Body of pancreas (tissue), 4 donors: ENCODE measurements around the gene TSHZ2. TPM values are rescaled to one million over a fixed set of nuclear protein-coding genes. Genes with fewer than 3 reads are reported as not detected.

Experiments
- ATAC-seq: fragments of 150-250 bp; one replicate; pipeline ENCODE4 v1.9.1; 2016
- DNase-seq, 4 donors: peaks; one replicate each; pipeline ENCODE4 v3.0.0-alpha.2; 2019
- H3K27ac ChIP-seq, 4 donors: fragments of 200-600 bp; sonication (generic); 1 replicate in 3 of 4; 2 replicates in 1 of 4; pipeline versions ENCODE4 v1.5.1 to v1.6.1; 2016 to 2019; ENCODE audit warnings: mild to moderate bottlenecking in 1 of 4, mixed read lengths in 1 of 4, moderate library complexity in 1 of 4
- H3K27me3 ChIP-seq, 2 donors: fragments of 200-600 bp; sonication (generic); one replicate each; pipeline ENCODE4 v1.6.0; 2016; ENCODE audit warnings: mild to moderate bottlenecking in 1 of 2
- H3K36me3 ChIP-seq, 2 donors: fragments of 200-600 bp; sonication (generic); replicated peaks in 1 of 2; 2 replicates each; pipeline ENCODE4 v1.5.1; 2016; ENCODE audit warnings: low read depth in 2 of 2; ENCODE audit not compliant: insufficient read depth in 1 of 2
- H3K4me1 ChIP-seq: fragments of 200-600 bp; sonication (generic); one replicate; pipeline ENCODE4 v1.6.0; 2016
- H3K4me3 ChIP-seq, 2 donors: fragments of 200-600 bp; sonication (generic); 1 replicate in 1 of 2; 2 replicates in 1 of 2; pipeline ENCODE4 v1.5.1; 2016 to 2019
- H3K9me3 ChIP-seq, 3 donors: fragments of 200-600 bp; sonication (generic); 1 replicate in 2 of 3; 2 replicates in 1 of 3; pipeline ENCODE4 v1.5.1; 2016
- CTCF ChIP-seq, 7 experiments: fragments of 450-650 bp in 4 of 7; fragments of 200-600 bp in 3 of 7; sonication (generic) in 3 of 7; IDR thresholded peaks; one replicate each; pipeline ENCODE4 v1.5.1; 2016 to 2019; ENCODE audit warnings: antibody characterized with exemption in 7 of 7
- POLR2A ChIP-seq, 3 donors: fragments of 450-650 bp; IDR thresholded peaks; one replicate each; pipeline ENCODE4 v1.6.1; 2016; ENCODE audit warnings: antibody characterized with exemption in 3 of 3, mild to moderate bottlenecking in 2 of 3
- WGBS, 2 donors: methylation state at CpG; one replicate each; pipeline ENCODE4 v1.1.5; 2017; 5-methylcytosine and 5-hydroxymethylcytosine counted together
- intact Hi-C: fragments of 100-400 bp; cut with DNase I; formaldehyde crosslinking; loops from one replicate; pipeline ENCODE4 v1.15.1; 2023
- total RNA-seq, 2 donors: library from RNA; depleted of rRNA; stranded (reverse); fragments of >200 nt; gene quantifications; one replicate each; pipeline ENCODE4 v1.1.0, GENCODE V29; 2016

TSHZ2 gene
- total RNA-seq, 2 donors from 2014 or later = 6.0 to 9.6 TPM

- no peaks in the 10 kb centered on the region for H3K27me3 ChIP-seq
- no peaks in the 10 kb centered on the region for H3K4me1 ChIP-seq
- no peaks in the 10 kb centered on the region for H3K36me3 ChIP-seq
- DNase-seq (no peak), ATAC-seq (no peak)
- no peak overlapping the region for H3K4me3 ChIP-seq
- H3K9me3 ChIP-seq = no peaks in the 10 kb centered on the region
- intact Hi-C loops = no loop called here
- H3K27ac ChIP-seq = no peak overlapping the region
- 75 to 85% methylated on average over 5 of the region's 5 CpGs for WGBS, 2 donors
- TF ChIP-seq POLR2A (IDR thresholded peaks at IDR 0.05) (no peak), CTCF (IDR thresholded peaks at IDR 0.05) (no peak)
Measured at GRCh38 chr20:53052380-53052779, 80.2 kb downstream of the TSHZ2 start.

- TF ChIP-seq CTCF (IDR thresholded peaks at IDR 0.05) (no peak), POLR2A (IDR thresholded peaks at IDR 0.05) (no peak)
- DNase-seq (no peak), ATAC-seq (no peak)
- Histone ChIP-seq H3K9me3 (no peaks in the 10 kb centered on the region), H3K27me3 (no peaks in the 10 kb centered on the region), H3K36me3 (no peaks in the 10 kb centered on the region), H3K4me1 (no peaks in the 10 kb centered on the region), H3K27ac (no peak overlapping the region), H3K4me3 (no peak overlapping the region)
- intact Hi-C loops = no loop called here
- WGBS, 2 donors = 72 to 80% methylated on average over 5 of the region's 5 CpGs
Measured at GRCh38 chr20:53053595-53053994, 81.4 kb downstream of the TSHZ2 start.

GRCh38 chr20:53055367-53056067, 83.4 kb downstream of the TSHZ2 start:
- no peak for DNase-seq
- no peaks in the 10 kb centered on the region for H3K4me1 ChIP-seq

GRCh38 chr20:53057579-53057978, 85.4 kb downstream of the TSHZ2 start:
- Histone ChIP-seq H3K9me3 (no peaks in the 10 kb centered on the region), H3K27me3 (no peaks in the 10 kb centered on the region), H3K4me3 (no peak overlapping the region), H3K27ac (no peak overlapping the region), H3K36me3 (no peaks in the 10 kb centered on the region), H3K4me1 (no peaks in the 10 kb centered on the region)
- WGBS, 2 donors = 81 to 88% methylated on average over 4 of the region's 4 CpGs
- no peak for ATAC-seq
- intact Hi-C loops = no loop called here
- TF ChIP-seq POLR2A (IDR thresholded peaks at IDR 0.05) = no peak
- TF ChIP-seq CTCF (IDR thresholded peaks at IDR 0.05) = no peak
- DNase-seq = no peak

More at GRCh38 chr20:53055367-53056067, 83.4 kb downstream of the TSHZ2 start:
- H3K27ac ChIP-seq = no peak overlapping the region
- intact Hi-C loops = no loop called here
- 48 to 49% methylated on average over 1 of the region's 1 CpG for WGBS, 2 donors
- no peaks in the 10 kb centered on the region for H3K27me3 ChIP-seq
- no peak overlapping the region for H3K4me3 ChIP-seq
- H3K9me3 ChIP-seq = no peaks in the 10 kb centered on the region
- TF ChIP-seq POLR2A (IDR thresholded peaks at IDR 0.05) (no peak), CTCF (IDR thresholded peaks at IDR 0.05) (no peak)
- H3K36me3 ChIP-seq = no peaks in the 10 kb centered on the region
- no peak for ATAC-seq

- intact Hi-C loops = no loop called here
- Histone ChIP-seq H3K4me3 (no peak overlapping the region), H3K27me3 (no peaks in the 10 kb centered on the region), H3K27ac (no peak overlapping the region), H3K36me3 (no peaks in the 10 kb centered on the region), H3K4me1 (no peaks in the 10 kb centered on the region), H3K9me3 (no peaks in the 10 kb centered on the region)
- ATAC-seq (no peak), DNase-seq (no peak)
- no peak for TF ChIP-seq CTCF (IDR thresholded peaks at IDR 0.05)
- no peak for TF ChIP-seq POLR2A (IDR thresholded peaks at IDR 0.05)
- WGBS, 2 donors = 79 to 80% methylated on average over 5 of the region's 5 CpGs
Measured at GRCh38 chr20:53059848-53060247, 87.7 kb downstream of the TSHZ2 start.
